Fibroblast of mammary gland (primary cell): Measurements from ENCODE around the gene AP3D1.
"Not testable (repeated sequence)": the region's sequence is repeated elsewhere in the genome, so short reads cannot be mapped to it uniquely, and the experiment has no call there.

Experiments
- DNase-seq: peaks from one replicate; pipeline ENCODE4 v3.0.0-alpha.2; 2010; ENCODE audit warnings: low read depth
- H3K4me3 ChIP-seq: 2 replicates; pipeline ENCODE4 v1.5.1; 2011; ENCODE audit warnings: low read depth, mild to moderate bottlenecking, low read length, moderate library complexity; ENCODE audit not compliant: control insufficient read depth
- CTCF ChIP-seq: conservative IDR thresholded peaks from 2 replicates; pipeline ENCODE4 v1.5.1; 2011; ENCODE audit warnings: low read depth, low read length, inconsistent platforms; ENCODE audit not compliant: control insufficient read depth, insufficient read depth

The AP3D1 gene

GRCh38 chr19:2135474-2136402 lies 15.6 kb downstream of the AP3D1 start:
- H3K4me3 ChIP-seq, result no peak overlapping the region
- no peak for TF ChIP-seq CTCF
- DNase-seq, result no peak

- DNase-seq, result no peak
Observed at GRCh38 chr19:2132731-2133490, 18.5 kb downstream of the AP3D1 start.

DNA sequence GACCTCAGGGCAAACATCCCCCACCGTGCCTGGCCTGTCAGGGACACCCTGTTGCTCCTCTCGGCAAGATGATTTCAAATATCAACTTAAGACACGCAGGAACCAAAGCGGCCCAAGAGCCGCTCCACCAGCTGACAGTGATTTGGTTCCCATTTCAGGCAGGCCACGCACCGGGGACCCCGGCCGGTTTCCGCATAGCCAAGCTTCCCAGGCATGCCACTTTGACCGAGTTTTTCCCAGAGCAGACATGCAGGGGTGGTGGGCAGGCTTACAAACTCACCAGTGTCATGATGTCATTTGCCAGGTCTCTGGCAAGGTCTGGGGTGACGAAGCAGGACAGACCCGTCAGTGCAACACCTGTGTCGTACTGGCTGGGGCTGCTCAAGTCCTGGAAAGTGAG lies 19.2 kb downstream of the AP3D1 start:
- no peak for DNase-seq
- no peak for TF ChIP-seq CTCF
- no peak overlapping the region for H3K4me3 ChIP-seq

More at GRCh38 chr19:2132731-2133490, 18.5 kb downstream of the AP3D1 start:
- no peak for TF ChIP-seq CTCF
- H3K4me3 ChIP-seq, result no peak overlapping the region

- not testable (repeated sequence) for DNase-seq, H3K4me3 ChIP-seq
Observed at GRCh38 chr19:2131012-2131975, 20.1 kb downstream of the AP3D1 start.

DNA sequence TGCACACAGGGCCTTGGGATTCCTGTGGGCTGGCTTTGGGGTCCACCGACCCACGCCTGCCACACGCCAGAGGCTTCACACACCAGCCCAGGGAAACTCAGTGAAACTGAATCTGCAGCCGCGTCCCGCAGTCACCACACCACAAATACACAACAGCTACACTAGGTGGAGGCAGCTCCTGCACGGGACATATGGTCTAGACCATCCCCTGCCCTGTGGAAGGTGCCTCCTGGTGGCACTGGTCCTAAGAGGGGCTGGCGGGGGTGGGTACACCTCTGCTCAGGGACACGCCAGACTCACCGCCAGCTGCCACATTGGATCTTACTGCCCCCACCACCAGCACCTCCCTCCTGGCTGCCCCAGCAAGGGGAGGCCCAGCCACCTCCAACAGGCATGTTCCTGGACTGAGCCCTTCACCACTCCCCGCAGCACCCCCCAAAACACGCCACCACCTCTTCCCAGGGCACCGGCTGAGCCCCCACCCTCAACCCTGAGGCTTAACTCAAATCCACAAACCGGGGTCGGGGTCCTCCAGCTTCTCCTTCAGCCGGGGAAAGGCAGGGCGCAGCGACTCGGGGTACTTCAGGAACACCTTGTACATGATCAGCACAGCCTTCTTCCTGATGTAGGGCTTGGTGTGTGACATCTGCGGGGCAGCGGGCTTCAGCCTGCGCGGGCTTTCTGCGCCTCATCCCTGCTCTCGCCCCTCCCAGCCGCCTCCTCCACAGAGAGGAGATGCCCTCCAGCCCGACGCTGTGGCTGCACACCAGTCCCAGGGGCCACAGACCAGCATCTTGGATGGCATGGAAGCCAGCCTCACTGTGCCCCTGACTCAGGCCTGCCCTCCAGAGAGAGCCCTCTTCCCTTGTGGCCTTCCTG lies 21.2 kb downstream of the AP3D1 start:
- H3K4me3 ChIP-seq, result no peak overlapping the region
- DNase-seq, result no peak
- TF ChIP-seq CTCF, result no peak

DNA sequence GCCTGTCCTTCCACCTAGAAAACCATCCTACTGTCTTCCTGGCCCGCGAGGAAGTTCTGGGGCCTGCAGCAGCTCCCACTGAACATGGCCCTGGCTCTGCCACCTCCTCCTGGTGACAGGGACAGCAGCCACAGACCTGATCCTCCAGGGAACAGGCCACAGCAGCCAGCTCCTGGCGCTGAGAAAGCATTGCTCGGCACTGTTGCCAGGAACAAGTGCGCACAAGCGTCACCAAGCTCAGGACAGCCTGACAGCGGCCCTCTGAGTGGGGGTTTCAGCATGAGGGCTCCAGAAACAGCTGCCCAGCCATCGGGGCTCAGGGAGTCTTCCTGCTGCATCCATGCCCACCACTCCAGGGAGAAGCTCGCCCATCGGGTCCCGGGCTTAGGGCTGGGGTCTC lies 21.9 kb downstream of the AP3D1 start:
- H3K4me3 ChIP-seq, result no peak overlapping the region
- no peak for DNase-seq
- no peak for TF ChIP-seq CTCF
